Measurements from ENCODE around the gene NPAT. TPM values are rescaled to one million over a fixed set of nuclear protein-coding genes. Genes with fewer than 3 reads are reported as not detected.
A peak's percentile ranks its signal among the peaks of the same experiment; 100 is the strongest.

The NPAT gene
- total and polyA plus RNA-seq, 9 of the 15 experiments (the other 6 are each of a cell fraction or from before 2014, with no cell fraction given): 8.8 to 30.0 (median 22.1) TPM

GRCh38 chr11:108221911-108222573, 396 bp downstream of the NPAT start (continued):
- TF ChIP-seq POU5F1 (IDR thresholded peaks at IDR 0.05; ENCODE audit: borderline replicate concordance, low read depth, low read length, partially characterized antibody): no peak
- no peak for TF ChIP-seq GABPB2 (CRISPR knock-in tag; conservative IDR thresholded peaks at IDR 0.05)
- TF ChIP-seq, protein P1, sequence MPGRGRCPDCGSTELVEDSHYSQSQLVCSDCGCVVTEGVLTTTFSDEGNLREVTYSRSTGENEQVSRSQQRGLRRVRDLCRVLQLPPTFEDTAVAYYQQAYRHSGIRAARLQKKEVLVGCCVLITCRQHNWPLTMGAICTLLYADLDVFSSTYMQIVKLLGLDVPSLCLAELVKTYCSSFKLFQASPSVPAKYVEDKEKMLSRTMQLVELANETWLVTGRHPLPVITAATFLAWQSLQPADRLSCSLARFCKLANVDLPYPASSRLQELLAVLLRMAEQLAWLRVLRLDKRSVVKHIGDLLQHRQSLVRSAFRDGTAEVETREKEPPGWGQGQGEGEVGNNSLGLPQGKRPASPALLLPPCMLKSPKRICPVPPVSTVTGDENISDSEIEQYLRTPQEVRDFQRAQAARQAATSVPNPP (IDR thresholded peaks at IDR 0.05; ENCODE audit: borderline replicate concordance, insufficient read depth, insufficient read length): no peak
- TF ChIP-seq, protein P2, sequence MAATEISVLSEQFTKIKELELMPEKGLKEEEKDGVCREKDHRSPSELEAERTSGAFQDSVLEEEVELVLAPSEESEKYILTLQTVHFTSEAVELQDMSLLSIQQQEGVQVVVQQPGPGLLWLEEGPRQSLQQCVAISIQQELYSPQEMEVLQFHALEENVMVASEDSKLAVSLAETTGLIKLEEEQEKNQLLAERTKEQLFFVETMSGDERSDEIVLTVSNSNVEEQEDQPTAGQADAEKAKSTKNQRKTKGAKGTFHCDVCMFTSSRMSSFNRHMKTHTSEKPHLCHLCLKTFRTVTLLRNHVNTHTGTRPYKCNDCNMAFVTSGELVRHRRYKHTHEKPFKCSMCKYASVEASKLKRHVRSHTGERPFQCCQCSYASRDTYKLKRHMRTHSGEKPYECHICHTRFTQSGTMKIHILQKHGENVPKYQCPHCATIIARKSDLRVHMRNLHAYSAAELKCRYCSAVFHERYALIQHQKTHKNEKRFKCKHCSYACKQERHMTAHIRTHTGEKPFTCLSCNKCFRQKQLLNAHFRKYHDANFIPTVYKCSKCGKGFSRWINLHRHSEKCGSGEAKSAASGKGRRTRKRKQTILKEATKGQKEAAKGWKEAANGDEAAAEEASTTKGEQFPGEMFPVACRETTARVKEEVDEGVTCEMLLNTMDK (IDR thresholded peaks at IDR 0.05; ENCODE audit: borderline replicate concordance, insufficient read depth, low read depth, low read length, poor library complexity, severe bottlenecking): no peak
- TF ChIP-seq ZNF57 (CRISPR knock-in tag; IDR thresholded peaks at IDR 0.05): no peak
- TF ChIP-seq ATF6 (CRISPR knock-in tag; IDR thresholded peaks at IDR 0.05): 0 out of 2 replicates have a peak, but pooled peaks have one; percentile 70
- no peak for TF ChIP-seq USF2 (CRISPR knock-in tag; IDR thresholded peaks at IDR 0.05)
- TF ChIP-seq, protein P3, sequence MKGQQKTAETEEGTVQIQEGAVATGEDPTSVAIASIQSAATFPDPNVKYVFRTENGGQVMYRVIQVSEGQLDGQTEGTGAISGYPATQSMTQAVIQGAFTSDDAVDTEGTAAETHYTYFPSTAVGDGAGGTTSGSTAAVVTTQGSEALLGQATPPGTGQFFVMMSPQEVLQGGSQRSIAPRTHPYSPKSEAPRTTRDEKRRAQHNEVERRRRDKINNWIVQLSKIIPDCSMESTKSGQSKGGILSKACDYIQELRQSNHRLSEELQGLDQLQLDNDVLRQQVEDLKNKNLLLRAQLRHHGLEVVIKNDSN (CRISPR knock-in tag; IDR thresholded peaks at IDR 0.05): no peak
- no peak for TF ChIP-seq WHSC1 (IDR thresholded peaks at IDR 0.05; ENCODE audit: low read length)
- TF ChIP-seq TCF3 (CRISPR knock-in tag; IDR thresholded peaks at IDR 0.05): no peak
- no peak for TF ChIP-seq RBM14 (IDR thresholded peaks at IDR 0.05; ENCODE audit: borderline replicate concordance, insufficient read depth, low read depth, low read length)
- no peak for TF ChIP-seq RBBP5 (IDR thresholded peaks at IDR 0.05; ENCODE audit: borderline replicate concordance, insufficient read depth, low read length, poor library complexity, severe bottlenecking)
- no peak for TF ChIP-seq FOXJ3 (CRISPR knock-in tag; IDR thresholded peaks at IDR 0.05)
- TF ChIP-seq CEBPB (tag; IDR thresholded peaks at IDR 0.05): no peak
- no peak for TF ChIP-seq SIX5 (IDR thresholded peaks at IDR 0.05; ENCODE audit: borderline replicate concordance in 1 of 2, insufficient read depth in 1 of 2, low read depth in 1 of 2, low read length in 2 of 2)
- TF ChIP-seq ZNF347 (CRISPR knock-in tag; IDR thresholded peaks at IDR 0.05; ENCODE audit: low read depth): no peak
- no peak for TF ChIP-seq ZNF717 (CRISPR knock-in tag; IDR thresholded peaks at IDR 0.05)
- TF ChIP-seq ESRRB (CRISPR knock-in tag; IDR thresholded peaks at IDR 0.05; ENCODE audit: borderline replicate concordance): no peak
- TF ChIP-seq ZBTB7A (IDR thresholded peaks at IDR 0.05; ENCODE audit: borderline replicate concordance, control insufficient read depth, low read depth, low read length): no peak
- no peak for TF ChIP-seq SRF (CRISPR knock-in tag; IDR thresholded peaks at IDR 0.05)

Data from K562 (cell line).